GM19467 (cell line): ENCODE measurements around the gene REXO1.

Experiments
- ATAC-seq: cut with Tn5 transposase; IDR thresholded peaks from one replicate; pipeline ENCODE4 v1.9.1; 2021; ENCODE audit warnings: mild to moderate bottlenecking, moderate library complexity; ENCODE audit not compliant: unreplicated experiment

The REXO1 gene

GRCh38 chr19:1794424-1795172 is 53.7 kb downstream of the REXO1 start:
- ATAC-seq: no peak

- ATAC-seq: no peak
Observed at GRCh38 chr19:1791879-1792278, 56.4 kb downstream of the REXO1 start.

GRCh38 chr19:1790054-1790792 is 58.1 kb downstream of the REXO1 start:
- no peak for ATAC-seq

- no peak for ATAC-seq
Observed at GRCh38 chr19:1789261-1790041, 58.8 kb downstream of the REXO1 start.

GRCh38 chr19:1787116-1787515 is 61.2 kb downstream of the REXO1 start:
- no peak for ATAC-seq

DNA sequence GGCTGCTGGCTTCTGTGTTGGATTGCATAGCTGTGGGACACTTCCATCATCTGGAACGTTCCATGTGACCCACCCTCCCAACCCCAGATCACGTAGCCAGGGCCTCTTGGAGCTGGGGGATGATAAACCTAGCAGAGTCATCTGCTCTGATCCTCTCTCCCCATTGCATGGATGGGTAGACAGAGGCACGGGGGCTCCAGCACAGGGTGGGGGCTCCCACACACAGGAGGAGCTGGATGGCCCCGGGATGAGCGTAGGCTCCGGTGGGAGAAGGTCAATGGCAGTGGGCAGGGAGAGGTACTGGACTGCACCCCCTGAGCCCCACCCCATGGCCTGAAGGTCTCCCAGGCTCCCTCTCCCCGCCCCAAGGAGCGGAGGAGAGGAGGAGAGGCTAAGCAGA is 61.6 kb downstream of the REXO1 start:
- no peak for ATAC-seq

DNA sequence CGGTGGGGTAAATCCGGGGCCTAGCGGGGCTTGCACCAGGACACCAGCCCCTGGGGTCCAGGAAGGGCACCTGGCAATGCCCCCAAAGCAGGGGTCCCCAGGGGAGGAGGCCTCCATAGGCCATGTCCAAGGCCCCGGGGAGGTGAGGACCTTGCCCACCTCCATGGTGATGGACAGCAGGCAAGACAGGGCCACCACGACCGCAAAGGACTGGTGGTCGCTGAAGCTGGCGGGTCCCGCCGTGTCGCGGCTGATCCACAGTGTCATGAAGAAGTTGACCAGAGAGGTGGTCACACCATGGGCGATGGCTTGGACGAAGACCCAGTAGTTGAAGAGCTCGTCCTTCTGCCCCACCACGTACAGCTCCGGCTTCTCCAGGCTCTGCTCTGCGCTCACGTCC is 63.0 kb downstream of the REXO1 start:
- no peak for ATAC-seq

DNA sequence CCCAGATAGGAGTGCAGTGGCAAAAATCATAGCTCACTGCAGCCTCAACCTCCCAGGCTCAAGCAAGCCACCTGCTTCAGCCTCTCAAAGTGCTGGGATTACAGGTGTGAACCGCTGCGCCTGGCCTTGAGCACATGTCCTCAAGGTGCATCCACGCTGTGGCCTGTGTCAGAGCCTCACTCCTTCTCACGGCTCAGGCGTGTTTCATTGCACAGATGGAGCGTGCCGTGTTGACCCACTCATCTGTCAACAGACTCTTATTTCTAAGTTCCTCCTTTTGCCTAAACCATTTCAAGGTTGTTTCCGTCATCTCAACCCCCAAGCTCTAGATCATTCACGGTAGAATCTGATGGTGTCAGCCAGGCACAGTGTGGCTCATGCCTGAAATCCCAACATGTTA is 64.4 kb downstream of the REXO1 start:
- no peak for ATAC-seq

GRCh38 chr19:1783354-1783753 is 64.9 kb downstream of the REXO1 start:
- no peak for ATAC-seq

DNA sequence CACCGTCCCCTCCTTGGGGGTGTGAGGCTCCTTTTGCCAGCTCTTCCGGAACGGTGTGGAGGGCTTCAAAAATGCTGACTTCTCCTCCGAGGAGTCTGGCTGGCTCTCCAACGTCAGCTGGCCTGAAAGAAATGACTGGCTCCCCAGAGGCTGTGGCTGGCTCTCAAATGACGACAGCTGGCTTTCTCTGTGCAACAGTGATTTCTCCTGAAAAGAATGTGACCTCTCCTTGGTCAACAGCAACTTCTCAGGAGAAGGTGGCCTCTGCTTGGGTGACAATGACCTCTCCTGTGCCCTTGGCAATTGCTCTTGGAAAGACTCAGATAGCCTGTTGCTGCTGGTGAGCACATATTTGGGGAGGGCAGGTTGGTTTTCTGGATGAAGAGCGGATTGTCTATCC is 65.8 kb downstream of the REXO1 start:
- no peak for ATAC-seq

- no peak for ATAC-seq
Observed at GRCh38 chr19:1780272-1780958, 67.9 kb downstream of the REXO1 start.

GRCh38 chr19:1779574-1779973 is 68.7 kb downstream of the REXO1 start:
- no peak for ATAC-seq

DNA sequence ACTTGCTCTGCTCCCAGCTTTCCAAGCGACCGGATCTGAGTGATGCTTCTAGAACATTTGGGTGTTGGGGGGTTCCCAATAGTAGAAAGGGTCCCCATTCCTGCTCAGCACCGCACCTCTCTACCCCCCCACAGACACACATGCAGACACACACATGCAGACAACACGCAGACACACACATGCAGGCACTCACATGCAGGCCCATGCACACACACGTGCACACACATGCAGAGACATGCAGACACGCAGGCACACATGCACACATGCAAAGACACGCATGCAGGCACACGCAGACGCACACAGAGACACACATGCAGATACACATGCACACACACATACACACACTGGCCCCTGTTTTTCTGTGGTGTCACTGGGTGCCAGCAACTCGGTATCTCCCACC is 71.1 kb downstream of the REXO1 start:
- no peak for ATAC-seq

DNA sequence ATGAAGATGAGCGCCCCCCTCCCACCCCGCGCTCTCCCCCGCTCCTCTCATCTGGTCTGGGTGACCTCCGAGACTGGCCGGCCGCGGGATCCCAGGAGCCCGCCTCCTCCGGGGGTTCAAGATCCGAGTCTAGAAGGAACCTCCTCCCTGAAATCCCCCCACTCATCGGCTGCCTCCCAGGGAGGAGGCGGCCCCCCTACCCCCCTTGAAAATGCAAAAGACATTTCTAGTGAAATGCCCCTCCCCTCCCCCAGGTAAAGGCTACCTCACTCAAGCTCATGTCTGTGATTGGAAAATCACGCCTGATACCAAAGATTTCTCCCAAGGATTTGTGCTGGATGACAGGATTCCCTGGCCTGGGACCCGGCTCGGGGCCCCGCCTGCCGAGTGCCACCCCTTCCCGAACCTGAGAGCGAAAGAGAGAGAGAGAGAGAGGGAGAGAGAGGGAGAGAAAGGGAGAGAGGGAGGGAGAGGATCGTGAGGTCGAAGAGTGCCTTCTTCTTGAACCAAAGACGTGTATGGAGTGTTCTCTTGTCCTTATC is 71.6 kb downstream of the REXO1 start:
- no peak for ATAC-seq

DNA sequence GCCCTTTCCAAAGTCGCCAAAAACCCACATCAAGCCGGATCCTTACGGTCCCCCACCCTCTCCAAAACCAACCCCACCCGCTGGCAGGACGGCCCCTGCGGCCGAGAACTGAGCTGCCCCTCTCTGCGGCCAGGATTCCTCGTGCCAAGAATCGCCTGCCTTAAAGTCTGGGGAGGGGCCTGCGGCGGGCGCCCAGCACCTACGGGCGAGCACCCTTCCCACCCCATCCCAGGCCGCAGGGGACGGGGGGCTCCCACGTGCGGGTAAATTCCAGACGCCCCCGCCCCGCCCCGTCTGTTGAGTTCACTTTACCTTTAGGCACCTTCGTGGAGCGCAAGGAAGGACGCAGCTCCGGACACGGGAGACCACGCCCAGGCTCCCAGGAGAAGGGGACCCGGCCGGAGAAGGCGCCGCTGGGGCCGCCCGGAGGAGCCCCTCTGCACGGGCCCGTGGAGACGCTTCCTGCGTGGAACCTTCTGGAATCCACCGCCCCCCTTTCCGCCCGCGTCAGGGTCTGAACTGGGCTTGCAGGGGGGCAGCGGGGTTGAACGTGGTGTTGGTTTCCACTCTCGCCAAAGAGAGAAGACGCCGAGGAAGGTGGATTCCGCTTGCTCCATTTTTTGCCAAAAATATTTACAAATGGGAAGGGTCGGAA is 72.2 kb downstream of the REXO1 start:
- ATAC-seq: no peak

- ATAC-seq: no peak
Observed at GRCh38 chr19:1774989-1775772, 73.1 kb downstream of the REXO1 start.

- ATAC-seq: no peak
Observed at GRCh38 chr19:1773184-1773583, 75.1 kb downstream of the REXO1 start.

DNA sequence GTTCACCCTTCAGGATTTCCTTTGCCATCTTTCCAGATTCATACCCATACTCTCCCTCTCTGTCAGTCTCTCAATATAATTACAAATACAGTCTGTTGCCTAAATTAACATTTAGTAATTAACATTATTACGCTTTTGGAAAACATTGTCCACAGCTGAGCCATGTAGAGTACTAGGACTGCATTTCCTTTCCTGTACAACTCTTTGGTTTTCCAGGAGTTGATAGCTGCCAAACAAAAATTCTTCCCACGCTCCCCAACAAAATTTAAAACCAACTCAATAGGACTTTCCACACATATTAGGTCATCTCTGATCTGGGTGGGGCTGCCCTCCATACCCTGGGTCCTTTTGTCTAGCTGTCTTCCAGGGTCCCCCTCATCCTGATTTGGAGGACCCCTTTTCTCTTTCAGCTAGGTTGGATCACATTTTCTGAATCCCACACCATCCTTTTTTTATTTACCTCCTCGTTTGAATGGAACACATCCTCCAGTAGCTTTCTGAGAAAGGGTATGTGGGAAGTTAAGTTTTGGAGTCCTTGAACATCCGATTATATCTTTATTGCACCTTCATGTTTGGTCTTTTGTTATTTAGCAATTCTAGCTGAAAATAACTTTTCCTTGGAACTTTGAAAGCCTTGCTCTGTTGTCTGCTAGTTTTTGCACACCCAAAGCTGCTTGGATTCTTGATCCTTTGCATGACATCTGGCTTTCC is 77.3 kb downstream of the REXO1 start:
- no peak for ATAC-seq

- no peak for ATAC-seq
Observed at GRCh38 chr19:1769645-1769985, 78.7 kb downstream of the REXO1 start.
